Islet precursor cell (in vitro differentiated cells): ENCODE measurements around the gene CCL11.

Experiments used
- DNase-seq: peaks from one replicate; pipeline ENCODE4 v3.0.0-alpha.2; 2018

The CCL11 gene

GRCh38 chr17:34257986-34258326 is 27.6 kb upstream of the CCL11 start:
- no peak for DNase-seq

GRCh38 chr17:34259146-34259545 is 26.4 kb upstream of the CCL11 start:
- no peak for DNase-seq

GRCh38 chr17:34260861-34261260 is 24.7 kb upstream of the CCL11 start:
- DNase-seq, result no peak

- no peak for DNase-seq
Observed at GRCh38 chr17:34261568-34262337, 23.8 kb upstream of the CCL11 start.

- DNase-seq, result no peak
Observed at GRCh38 chr17:34265711-34266110, 19.8 kb upstream of the CCL11 start.

GRCh38 chr17:34269969-34270368 is 15.6 kb upstream of the CCL11 start, which contains the start of gene CCL7:
TSS of gene CCL7 (plus strand) at chr17:34270221. CDS start at chr17:34270291, 70 bp downstream.
- DNase-seq, result no peak

- no peak for DNase-seq
Observed at GRCh38 chr17:34275881-34276280, 9.7 kb upstream of the CCL11 start.

- DNase-seq, result no peak
Observed at GRCh38 chr17:34276826-34277225, 8.7 kb upstream of the CCL11 start.

GRCh38 chr17:34283571-34283970 is 2.0 kb upstream of the CCL11 start:
- no peak for DNase-seq

GRCh38 chr17:34287875-34288274 is 2.3 kb downstream of the CCL11 start:
- no peak for DNase-seq

GRCh38 chr17:34290586-34290985 is 5.0 kb downstream of the CCL11 start:
- peak; percentile 20 for DNase-seq

GRCh38 chr17:34291721-34292348 is 6.3 kb downstream of the CCL11 start:
- peak; percentile 68 for DNase-seq

- DNase-seq, result peak; percentile 40
Observed at GRCh38 chr17:34299027-34299426, 13.5 kb downstream of the CCL11 start.

- peak; percentile 63 for DNase-seq
Observed at GRCh38 chr17:34299956-34300577, 14.5 kb downstream of the CCL11 start.

- peak; percentile 78 for DNase-seq
Observed at GRCh38 chr17:34300652-34301370, 15.3 kb downstream of the CCL11 start.

GRCh38 chr17:34301986-34302385 is 16.4 kb downstream of the CCL11 start:
- peak; percentile 24 for DNase-seq

- DNase-seq, result peak; percentile 4
Observed at GRCh38 chr17:34302636-34303035, 17.1 kb downstream of the CCL11 start.

GRCh38 chr17:34303606-34304005 is 18.1 kb downstream of the CCL11 start:
- peak; percentile 46 for DNase-seq

GRCh38 chr17:34305061-34305460 is 19.5 kb downstream of the CCL11 start:
- DNase-seq, result peak; percentile 21

- DNase-seq, result peak; percentile 22
Observed at GRCh38 chr17:34305606-34306005, 20.1 kb downstream of the CCL11 start.

- DNase-seq, result peak; percentile 58
Observed at GRCh38 chr17:34306466-34306865, 20.9 kb downstream of the CCL11 start.

- peak; percentile 20 for DNase-seq
Observed at GRCh38 chr17:34307110-34307509, 21.6 kb downstream of the CCL11 start.

- DNase-seq, result no peak
Observed at GRCh38 chr17:34308371-34308770, 22.8 kb downstream of the CCL11 start.
